Skin of body (tissue), 2 donors: ENCODE data around the gene RPL26. TPM values are rescaled to one million over a fixed set of nuclear protein-coding genes. Genes with fewer than 3 reads are reported as not detected.
A peak's percentile ranks its signal among the peaks of the same experiment; 100 is the strongest.
"Not testable (repeated sequence)": the region's sequence is repeated elsewhere in the genome, so short reads cannot be mapped to it uniquely, and the experiment has no call there.

Experiments used
- DNase-seq: peaks from one replicate; lab custom pipeline; 2025; lab: John Stamatoyannopoulos, UW
- total RNA-seq: library from RNA; depleted of rRNA; stranded (reverse); fragments of >200 nt; gene quantifications from one replicate; pipeline ENCODE4 v1.2.3, GENCODE V29; 2014

RPL26 gene
- total RNA-seq, 1 donor from 2014 or later: 2,559 TPM

GRCh38 chr17:8366231-8366630 is 16.8 kb downstream of the RPL26 start:
- no peak for DNase-seq

GRCh38 chr17:8365143-8365542 is 17.9 kb downstream of the RPL26 start:
- DNase-seq: no peak

GRCh38 chr17:8362651-8363332 is 20.2 kb downstream of the RPL26 start:
- DNase-seq: no peak

GRCh38 chr17:8360751-8361150 is 22.2 kb downstream of the RPL26 start:
- DNase-seq: peak; percentile 17

- no peak for DNase-seq
Measured at GRCh38 chr17:8360260-8360659, 22.7 kb downstream of the RPL26 start.

GRCh38 chr17:8359769-8360168 is 23.2 kb downstream of the RPL26 start:
- DNase-seq: peak; percentile 53

- DNase-seq: no peak
Measured at GRCh38 chr17:8357910-8358309, 25.1 kb downstream of the RPL26 start.

GRCh38 chr17:8354236-8354635 is 28.8 kb downstream of the RPL26 start:
- DNase-seq: no peak

- DNase-seq: no peak
Measured at GRCh38 chr17:8353736-8354135, 29.3 kb downstream of the RPL26 start.

GRCh38 chr17:8350339-8350738 is 32.7 kb downstream of the RPL26 start:
- no peak for DNase-seq

- DNase-seq: not testable (repeated sequence)
Measured at GRCh38 chr17:8347001-8347400, 36.0 kb downstream of the RPL26 start.

- DNase-seq: no peak
Measured at GRCh38 chr17:8345951-8346665, 36.9 kb downstream of the RPL26 start.

- no peak for DNase-seq
Measured at GRCh38 chr17:8345052-8345690, 37.8 kb downstream of the RPL26 start.

GRCh38 chr17:8341456-8341855 is 41.5 kb downstream of the RPL26 start:
- no peak for DNase-seq

GRCh38 chr17:8339540-8339939 is 43.5 kb downstream of the RPL26 start, which contains the start of gene ODF4:
Gene ODF4 (plus strand): TSS chr17:8339840. CDS start chr17:8340052, 212 bp downstream.
- no peak for DNase-seq

- no peak for DNase-seq
Measured at GRCh38 chr17:8338753-8339140, 44.2 kb downstream of the RPL26 start.

- no peak for DNase-seq
Measured at GRCh38 chr17:8337802-8338752, 44.9 kb downstream of the RPL26 start.

- DNase-seq: no peak
Measured at GRCh38 chr17:8333281-8333680, 49.7 kb downstream of the RPL26 start.

GRCh38 chr17:8332688-8333087 is 50.3 kb downstream of the RPL26 start:
- no peak for DNase-seq

GRCh38 chr17:8332128-8332527 is 50.9 kb downstream of the RPL26 start:
- DNase-seq: no peak
